HepG2 (cell line): ENCODE measurements around the gene GPN1. TPM values are rescaled to one million over a fixed set of nuclear protein-coding genes. Genes with fewer than 3 reads are reported as not detected.

Source experiments
- ARNT2 ChIP-seq: sonication (generic); formaldehyde crosslinking; IDR thresholded peaks from 2 replicates; pipeline ENCODE4 v1.8.0; 2022; ENCODE audit warnings: mild to moderate bottlenecking, low read depth, missing genetic modification reagents, moderate library complexity
- ATF6 ChIP-seq: sonication (generic); formaldehyde crosslinking; conservative IDR thresholded peaks from 2 replicates; pipeline ENCODE4 v1.4.0; 2020; ENCODE audit warnings: missing genetic modification reagents
- BRD4 ChIP-seq: sonication (generic); formaldehyde crosslinking; IDR thresholded peaks from 2 replicates; pipeline ENCODE4 v1.4.0; 2020; ENCODE audit warnings: missing genetic modification reagents
- GTF3A ChIP-seq: sonication (generic); formaldehyde crosslinking; conservative IDR thresholded peaks from 2 replicates; pipeline ENCODE4 v1.4.0; 2020; ENCODE audit warnings: mild to moderate bottlenecking, missing genetic modification reagents
- KLF16 ChIP-seq, 2 experiments: sonication (generic) in 1 of 2; formaldehyde crosslinking in 1 of 2; IDR thresholded peaks; 2 replicates each; pipeline versions ENCODE4 v1.6.1 to v1.8.0; 2016 to 2023; ENCODE audit warnings: missing genetic modification reagents in 2 of 2, missing compliant biosample characterization in 1 of 2
- POGZ ChIP-seq: sonication (generic); formaldehyde crosslinking; IDR thresholded peaks from 2 replicates; pipeline ENCODE4 v1.4.0; 2020; ENCODE audit warnings: mild to moderate bottlenecking, missing genetic modification reagents
- POLR2G ChIP-seq: fragments of 200-400 bp; formaldehyde crosslinking; IDR thresholded peaks from 2 replicates; pipeline ENCODE4 v1.6.1; 2018; ENCODE audit warnings: mild to moderate bottlenecking, low read depth, low read length, moderate library complexity
- SUZ12 ChIP-seq: fragments of 150-350 bp; IDR thresholded peaks from 2 replicates; pipeline ENCODE4 v1.6.1; 2014; ENCODE audit warnings: low read depth, low read length
- ZNF292 ChIP-seq: sonication (generic); formaldehyde crosslinking; IDR thresholded peaks from 2 replicates; pipeline ENCODE4 v1.8.1; 2022; ENCODE audit warnings: mild to moderate bottlenecking, low read depth, missing genetic modification reagents, borderline replicate concordance
- ZNF703 ChIP-seq: sonication (generic); formaldehyde crosslinking; IDR thresholded peaks from 2 replicates; pipeline ENCODE4 v1.5.1; 2020; ENCODE audit warnings: missing genetic modification reagents, mild to moderate bottlenecking, moderate library complexity, borderline replicate concordance
- ZNF724P ChIP-seq: sonication (generic); formaldehyde crosslinking; IDR thresholded peaks from 2 replicates; pipeline ENCODE4 v1.8.0; 2022; ENCODE audit warnings: missing genetic modification reagents, borderline replicate concordance
- ZNF850 ChIP-seq: sonication (generic); formaldehyde crosslinking; conservative IDR thresholded peaks from 2 replicates; pipeline ENCODE4 v1.9.0; 2021; ENCODE audit warnings: mild to moderate bottlenecking, missing genetic modification reagents
- ZSCAN12 ChIP-seq: sonication (generic); formaldehyde crosslinking; IDR thresholded peaks from 2 replicates; pipeline ENCODE4 v1.9.0; 2021; ENCODE audit warnings: mild to moderate bottlenecking, missing genetic modification reagents
- ZSCAN31 ChIP-seq: sonication (generic); formaldehyde crosslinking; IDR thresholded peaks from 2 replicates; pipeline ENCODE4 v1.5.0; 2020; ENCODE audit warnings: low read depth, mild to moderate bottlenecking, missing genetic modification reagents
- polyA plus RNA-seq, 8 experiments: library from polyadenylated mRNA; depleted of rRNA in 3 of 8; stranded (reverse) in 7 of 8; unstranded in 1 of 8; fragments of >200 nt; fragmentation: Illumina TruSeq in 4 of 8; extraction: Trizol in 4 of 8; gene quantifications; 2 replicates each; pipeline versions ENCODE4 v1.2.1 to v1.2.3, GENCODE V29; 2011 to 2016; ENCODE audit warnings: low read depth in 4 of 8, missing spikeins in 1 of 8, mixed read lengths in 1 of 8; ENCODE audit not compliant: insufficient read depth in 1 of 8
- total RNA-seq, 5 experiments: library from RNA; depleted of rRNA; stranded (reverse); fragments of >200 nt; fragmentation: Illumina TruSeq; extraction: Trizol; gene quantifications; 2 replicates each; pipeline ENCODE4 v1.2.3, GENCODE V29; 2016; ENCODE audit warnings: low read depth in 1 of 5
- TF ChIP-seq, protein P1 (sequence below): IDR thresholded peaks from 2 replicates; pipeline ENCODE4 v1.6.1; 2016; ENCODE audit warnings: low read depth, missing genetic modification reagents, missing compliant biosample characterization
- TF ChIP-seq, protein P2 (sequence below): sonication (generic); formaldehyde crosslinking; IDR thresholded peaks from 2 replicates; pipeline ENCODE4 v1.4.0; 2020; ENCODE audit warnings: missing genetic modification reagents, borderline replicate concordance

The GPN1 gene
- total and polyA plus RNA-seq, 2 of the 13 experiments (the other 11 are each of a cell fraction or from before 2014, with no cell fraction given), result 54.5 to 62.7 TPM

DNA sequence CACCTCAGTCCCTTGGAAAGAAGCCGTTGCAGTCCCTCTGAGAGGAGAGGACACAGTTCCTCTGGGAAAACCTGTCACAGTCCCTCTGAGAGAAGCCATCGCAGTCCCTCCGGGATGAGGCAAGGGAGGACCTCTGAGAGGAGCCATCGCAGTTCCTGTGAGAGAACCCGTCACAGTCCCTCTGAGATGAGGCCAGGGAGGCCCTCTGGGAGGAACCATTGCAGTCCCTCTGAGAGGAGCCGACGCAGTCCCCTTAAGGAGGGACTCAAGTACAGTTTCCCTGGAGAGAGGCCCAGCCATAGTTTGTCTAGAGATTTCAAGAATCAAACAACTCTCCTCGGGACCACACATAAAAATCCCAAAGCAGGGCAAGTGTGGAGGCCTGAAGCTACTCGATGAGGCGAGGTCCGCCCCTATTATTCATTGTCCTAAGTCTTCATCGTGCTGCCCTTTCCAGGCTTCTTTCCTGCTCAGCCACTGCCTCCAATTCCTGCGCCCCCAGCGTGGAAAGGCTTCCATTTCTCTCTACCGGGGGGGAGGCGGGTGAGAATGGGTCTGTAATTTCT, 46.6 kb upstream of the GPN1 start (continued):
- TF ChIP-seq, protein P1, sequence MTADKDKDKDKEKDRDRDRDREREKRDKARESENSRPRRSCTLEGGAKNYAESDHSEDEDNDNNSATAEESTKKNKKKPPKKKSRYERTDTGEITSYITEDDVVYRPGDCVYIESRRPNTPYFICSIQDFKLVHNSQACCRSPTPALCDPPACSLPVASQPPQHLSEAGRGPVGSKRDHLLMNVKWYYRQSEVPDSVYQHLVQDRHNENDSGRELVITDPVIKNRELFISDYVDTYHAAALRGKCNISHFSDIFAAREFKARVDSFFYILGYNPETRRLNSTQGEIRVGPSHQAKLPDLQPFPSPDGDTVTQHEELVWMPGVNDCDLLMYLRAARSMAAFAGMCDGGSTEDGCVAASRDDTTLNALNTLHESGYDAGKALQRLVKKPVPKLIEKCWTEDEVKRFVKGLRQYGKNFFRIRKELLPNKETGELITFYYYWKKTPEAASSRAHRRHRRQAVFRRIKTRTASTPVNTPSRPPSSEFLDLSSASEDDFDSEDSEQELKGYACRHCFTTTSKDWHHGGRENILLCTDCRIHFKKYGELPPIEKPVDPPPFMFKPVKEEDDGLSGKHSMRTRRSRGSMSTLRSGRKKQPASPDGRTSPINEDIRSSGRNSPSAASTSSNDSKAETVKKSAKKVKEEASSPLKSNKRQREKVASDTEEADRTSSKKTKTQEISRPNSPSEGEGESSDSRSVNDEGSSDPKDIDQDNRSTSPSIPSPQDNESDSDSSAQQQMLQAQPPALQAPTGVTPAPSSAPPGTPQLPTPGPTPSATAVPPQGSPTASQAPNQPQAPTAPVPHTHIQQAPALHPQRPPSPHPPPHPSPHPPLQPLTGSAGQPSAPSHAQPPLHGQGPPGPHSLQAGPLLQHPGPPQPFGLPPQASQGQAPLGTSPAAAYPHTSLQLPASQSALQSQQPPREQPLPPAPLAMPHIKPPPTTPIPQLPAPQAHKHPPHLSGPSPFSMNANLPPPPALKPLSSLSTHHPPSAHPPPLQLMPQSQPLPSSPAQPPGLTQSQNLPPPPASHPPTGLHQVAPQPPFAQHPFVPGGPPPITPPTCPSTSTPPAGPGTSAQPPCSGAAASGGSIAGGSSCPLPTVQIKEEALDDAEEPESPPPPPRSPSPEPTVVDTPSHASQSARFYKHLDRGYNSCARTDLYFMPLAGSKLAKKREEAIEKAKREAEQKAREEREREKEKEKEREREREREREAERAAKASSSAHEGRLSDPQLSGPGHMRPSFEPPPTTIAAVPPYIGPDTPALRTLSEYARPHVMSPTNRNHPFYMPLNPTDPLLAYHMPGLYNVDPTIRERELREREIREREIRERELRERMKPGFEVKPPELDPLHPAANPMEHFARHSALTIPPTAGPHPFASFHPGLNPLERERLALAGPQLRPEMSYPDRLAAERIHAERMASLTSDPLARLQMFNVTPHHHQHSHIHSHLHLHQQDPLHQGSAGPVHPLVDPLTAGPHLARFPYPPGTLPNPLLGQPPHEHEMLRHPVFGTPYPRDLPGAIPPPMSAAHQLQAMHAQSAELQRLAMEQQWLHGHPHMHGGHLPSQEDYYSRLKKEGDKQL, result no peak
- no peak for TF ChIP-seq ZNF292 (CRISPR knock-in tag)
- no peak for TF ChIP-seq ZNF850 (CRISPR knock-in tag)
- TF ChIP-seq, protein P2, sequence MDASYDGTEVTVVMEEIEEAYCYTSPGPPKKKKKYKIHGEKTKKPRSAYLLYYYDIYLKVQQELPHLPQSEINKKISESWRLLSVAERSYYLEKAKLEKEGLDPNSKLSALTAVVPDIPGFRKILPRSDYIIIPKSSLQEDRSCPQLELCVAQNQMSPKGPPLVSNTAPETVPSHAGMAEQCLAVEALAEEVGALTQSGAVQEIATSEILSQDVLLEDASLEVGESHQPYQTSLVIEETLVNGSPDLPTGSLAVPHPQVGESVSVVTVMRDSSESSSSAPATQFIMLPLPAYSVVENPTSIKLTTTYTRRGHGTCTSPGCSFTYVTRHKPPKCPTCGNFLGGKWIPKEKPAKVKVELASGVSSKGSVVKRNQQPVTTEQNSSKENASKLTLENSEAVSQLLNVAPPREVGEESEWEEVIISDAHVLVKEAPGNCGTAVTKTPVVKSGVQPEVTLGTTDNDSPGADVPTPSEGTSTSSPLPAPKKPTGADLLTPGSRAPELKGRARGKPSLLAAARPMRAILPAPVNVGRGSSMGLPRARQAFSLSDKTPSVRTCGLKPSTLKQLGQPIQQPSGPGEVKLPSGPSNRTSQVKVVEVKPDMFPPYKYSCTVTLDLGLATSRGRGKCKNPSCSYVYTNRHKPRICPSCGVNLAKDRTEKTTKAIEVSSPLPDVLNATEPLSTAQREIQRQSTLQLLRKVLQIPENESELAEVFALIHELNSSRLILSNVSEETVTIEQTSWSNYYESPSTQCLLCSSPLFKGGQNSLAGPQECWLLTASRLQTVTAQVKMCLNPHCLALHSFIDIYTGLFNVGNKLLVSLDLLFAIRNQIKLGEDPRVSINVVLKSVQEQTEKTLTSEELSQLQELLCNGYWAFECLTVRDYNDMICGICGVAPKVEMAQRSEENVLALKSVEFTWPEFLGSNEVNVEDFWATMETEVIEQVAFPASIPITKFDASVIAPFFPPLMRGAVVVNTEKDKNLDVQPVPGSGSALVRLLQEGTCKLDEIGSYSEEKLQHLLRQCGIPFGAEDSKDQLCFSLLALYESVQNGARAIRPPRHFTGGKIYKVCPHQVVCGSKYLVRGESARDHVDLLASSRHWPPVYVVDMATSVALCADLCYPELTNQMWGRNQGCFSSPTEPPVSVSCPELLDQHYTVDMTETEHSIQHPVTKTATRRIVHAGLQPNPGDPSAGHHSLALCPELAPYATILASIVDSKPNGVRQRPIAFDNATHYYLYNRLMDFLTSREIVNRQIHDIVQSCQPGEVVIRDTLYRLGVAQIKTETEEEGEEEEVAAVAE, result no peak
- TF ChIP-seq BRD4 (CRISPR knock-in tag), result no peak
- no peak for TF ChIP-seq SUZ12
- TF ChIP-seq ZNF703 (CRISPR knock-in tag), result no peak
- no peak for TF ChIP-seq POGZ (CRISPR knock-in tag)
- 0 out of 2 replicates have a peak, but pooled peaks have one; percentile 28 for TF ChIP-seq ZSCAN31
- TF ChIP-seq POLR2G, result no peak
- TF ChIP-seq GTF3A, result no peak
- 0 out of 2 replicates have a peak, but pooled peaks have one; percentile 6 for TF ChIP-seq ATF6
- no peak for TF ChIP-seq ARNT2 (CRISPR knock-in tag)
- TF ChIP-seq ZNF724P (CRISPR knock-in tag), result no peak
- no peak for TF ChIP-seq ZSCAN12 (CRISPR knock-in tag)
- no peak for TF ChIP-seq KLF16 (CRISPR knock-in tag; IDR thresholded peaks at IDR 0.05)
